ENCODE data around the gene MISP.

Gene MISP

DNA sequence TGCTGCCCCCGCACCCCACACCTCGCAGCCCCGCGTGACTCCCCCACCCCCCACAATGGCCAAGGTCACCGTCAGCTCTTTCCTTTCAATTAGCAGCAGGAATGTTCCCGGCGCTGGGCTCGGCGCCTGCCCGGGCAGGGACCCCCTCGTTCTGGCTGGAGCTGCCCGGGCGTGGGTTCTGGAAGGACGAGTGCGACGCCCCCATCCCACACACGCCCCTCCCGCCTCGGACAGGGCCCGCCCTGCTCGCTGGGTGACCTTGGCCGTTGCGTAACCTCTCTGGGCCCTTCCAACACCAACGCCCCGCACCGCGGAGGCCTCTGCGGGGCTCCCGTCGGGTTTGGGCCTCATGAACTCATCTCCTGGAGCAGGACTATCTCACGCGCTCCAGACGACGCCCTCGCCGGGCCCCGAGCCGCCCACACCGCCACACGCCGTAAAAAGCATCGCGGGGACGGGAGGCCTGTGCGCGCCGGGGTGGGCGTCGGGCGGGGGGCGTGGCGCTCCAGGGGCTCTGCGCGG is 31.9 kb upstream of the MISP start:
- ATAC-seq: no peak
- TF ChIP-seq ZFP30 (CRISPR knock-in tag; IDR thresholded peaks at IDR 0.05) (no peak), TCF4 (CRISPR knock-in tag; IDR thresholded peaks at IDR 0.05; ENCODE audit: borderline replicate concordance) (no peak), CSDC2 (CRISPR knock-in tag; IDR thresholded peaks at IDR 0.05) (no peak), ISL1 (CRISPR knock-in tag; IDR thresholded peaks at IDR 0.05) (no peak)

DNA sequence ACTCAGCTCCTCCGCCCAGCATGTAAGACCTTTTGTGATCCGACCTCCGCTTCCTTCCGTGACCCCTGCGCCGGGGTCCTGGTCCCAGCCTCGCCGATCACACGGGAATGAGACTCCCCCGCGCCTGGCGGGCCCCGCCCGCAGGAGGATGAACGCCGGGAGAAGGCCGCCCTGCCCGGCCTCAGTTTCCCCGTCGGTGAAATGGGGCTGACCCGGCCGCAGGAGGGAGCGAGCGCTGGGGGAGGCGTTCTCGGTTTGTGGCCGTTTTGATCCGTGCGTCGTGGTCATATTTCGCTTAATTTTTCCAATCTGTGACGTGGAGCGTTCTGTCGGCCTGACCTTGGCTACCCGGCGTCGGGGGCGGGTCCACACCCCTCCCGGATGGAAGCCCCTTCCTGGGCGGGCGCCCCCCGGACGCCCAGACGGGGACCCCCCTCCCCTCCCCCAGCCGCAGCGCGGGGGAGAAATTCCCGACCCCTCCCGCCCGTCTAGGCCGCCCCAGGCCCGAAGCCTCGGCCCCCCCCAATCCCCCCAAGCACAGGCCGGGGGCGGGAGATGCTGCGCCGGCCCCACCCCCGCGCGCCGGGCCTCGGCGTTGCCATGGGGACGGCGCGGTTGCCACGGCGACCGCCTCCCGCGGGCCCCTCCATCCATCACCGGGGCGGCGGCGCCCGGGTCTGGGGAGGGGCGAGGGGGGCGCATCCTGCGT is 31.1 kb upstream of the MISP start:
- TF ChIP-seq, protein P1, sequence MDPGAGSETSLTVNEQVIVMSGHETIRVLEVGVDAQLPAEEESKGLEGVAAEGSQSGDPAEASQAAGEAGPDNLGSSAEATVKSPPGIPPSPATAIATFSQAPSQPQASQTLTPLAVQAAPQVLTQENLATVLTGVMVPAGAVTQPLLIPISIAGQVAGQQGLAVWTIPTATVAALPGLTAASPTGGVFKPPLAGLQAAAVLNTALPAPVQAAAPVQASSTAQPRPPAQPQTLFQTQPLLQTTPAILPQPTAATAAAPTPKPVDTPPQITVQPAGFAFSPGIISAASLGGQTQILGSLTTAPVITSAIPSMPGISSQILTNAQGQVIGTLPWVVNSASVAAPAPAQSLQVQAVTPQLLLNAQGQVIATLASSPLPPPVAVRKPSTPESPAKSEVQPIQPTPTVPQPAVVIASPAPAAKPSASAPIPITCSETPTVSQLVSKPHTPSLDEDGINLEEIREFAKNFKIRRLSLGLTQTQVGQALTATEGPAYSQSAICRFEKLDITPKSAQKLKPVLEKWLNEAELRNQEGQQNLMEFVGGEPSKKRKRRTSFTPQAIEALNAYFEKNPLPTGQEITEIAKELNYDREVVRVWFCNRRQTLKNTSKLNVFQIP (CRISPR knock-in tag; IDR thresholded peaks at IDR 0.05; ENCODE audit: borderline replicate concordance, low read depth): no peak
- TF ChIP-seq GLIS3 (CRISPR knock-in tag; IDR thresholded peaks at IDR 0.05) (0 out of 2 replicates have a peak, but pooled peaks have one; percentile 10), ZNF70 (CRISPR knock-in tag; IDR thresholded peaks at IDR 0.05) (peak; percentile 100)
- TF ChIP-seq, protein P2, sequence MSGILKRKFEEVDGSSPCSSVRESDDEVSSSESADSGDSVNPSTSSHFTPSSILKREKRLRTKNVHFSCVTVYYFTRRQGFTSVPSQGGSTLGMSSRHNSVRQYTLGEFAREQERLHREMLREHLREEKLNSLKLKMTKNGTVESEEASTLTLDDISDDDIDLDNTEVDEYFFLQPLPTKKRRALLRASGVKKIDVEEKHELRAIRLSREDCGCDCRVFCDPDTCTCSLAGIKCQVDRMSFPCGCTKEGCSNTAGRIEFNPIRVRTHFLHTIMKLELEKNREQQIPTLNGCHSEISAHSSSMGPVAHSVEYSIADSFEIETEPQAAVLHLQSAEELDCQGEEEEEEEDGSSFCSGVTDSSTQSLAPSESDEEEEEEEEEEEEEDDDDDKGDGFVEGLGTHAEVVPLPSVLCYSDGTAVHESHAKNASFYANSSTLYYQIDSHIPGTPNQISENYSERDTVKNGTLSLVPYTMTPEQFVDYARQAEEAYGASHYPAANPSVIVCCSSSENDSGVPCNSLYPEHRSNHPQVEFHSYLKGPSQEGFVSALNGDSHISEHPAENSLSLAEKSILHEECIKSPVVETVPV (CRISPR knock-in tag; IDR thresholded peaks at IDR 0.05): no peak
- TF ChIP-seq, protein P3, sequence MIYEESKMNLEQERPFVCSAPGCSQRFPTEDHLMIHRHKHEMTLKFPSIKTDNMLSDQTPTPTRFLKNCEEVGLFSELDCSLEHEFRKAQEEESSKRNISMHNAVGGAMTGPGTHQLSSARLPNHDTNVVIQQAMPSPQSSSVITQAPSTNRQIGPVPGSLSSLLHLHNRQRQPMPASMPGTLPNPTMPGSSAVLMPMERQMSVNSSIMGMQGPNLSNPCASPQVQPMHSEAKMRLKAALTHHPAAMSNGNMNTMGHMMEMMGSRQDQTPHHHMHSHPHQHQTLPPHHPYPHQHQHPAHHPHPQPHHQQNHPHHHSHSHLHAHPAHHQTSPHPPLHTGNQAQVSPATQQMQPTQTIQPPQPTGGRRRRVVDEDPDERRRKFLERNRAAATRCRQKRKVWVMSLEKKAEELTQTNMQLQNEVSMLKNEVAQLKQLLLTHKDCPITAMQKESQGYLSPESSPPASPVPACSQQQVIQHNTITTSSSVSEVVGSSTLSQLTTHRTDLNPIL (CRISPR knock-in tag; IDR thresholded peaks at IDR 0.05; ENCODE audit: low read depth): no peak
- no peak for ATAC-seq

DNA sequence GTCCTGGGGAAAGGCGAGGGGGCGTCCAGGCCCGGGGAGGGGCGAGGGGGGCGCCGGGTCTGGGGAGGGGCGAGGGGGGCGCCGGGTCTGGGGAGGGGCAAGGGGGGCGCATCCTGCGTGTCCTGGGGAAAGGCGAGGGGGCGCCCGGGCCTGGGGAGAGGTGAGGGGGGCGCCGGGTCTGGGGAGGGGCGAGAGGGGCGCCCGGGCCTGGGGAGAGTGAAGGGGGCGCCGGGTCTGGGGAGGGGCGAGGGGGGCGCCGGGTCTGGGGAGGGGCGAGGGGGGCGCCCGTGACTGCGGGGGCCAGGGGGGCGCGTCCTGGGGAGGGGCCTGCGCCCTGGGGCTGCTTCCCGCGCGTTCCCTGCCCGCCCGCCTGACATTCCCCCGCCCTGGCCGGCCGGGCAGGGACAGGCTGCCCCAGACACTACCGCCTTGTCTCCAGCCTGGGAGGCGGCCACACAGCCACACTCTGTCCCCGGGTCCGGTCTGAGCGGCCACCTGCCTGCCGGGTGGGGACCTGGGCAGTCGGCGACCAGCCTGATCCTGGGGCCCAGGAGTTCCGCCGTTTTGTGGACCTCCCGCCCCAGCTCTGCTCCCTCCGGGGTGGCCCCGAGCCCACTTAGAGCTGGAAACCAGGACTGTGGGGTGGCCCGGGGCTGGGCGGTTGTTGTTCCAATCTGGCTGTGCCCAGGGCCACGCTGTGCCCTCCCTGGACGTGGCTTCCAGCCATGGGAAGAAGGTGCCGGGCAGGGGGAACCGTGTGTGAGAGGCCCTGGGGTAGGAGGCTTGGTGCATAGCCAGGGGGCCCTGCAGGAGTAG is 30.4 kb upstream of the MISP start:
- TF ChIP-seq ESRRG (CRISPR knock-in tag; IDR thresholded peaks at IDR 0.05): no peak
- TF ChIP-seq, protein P4, sequence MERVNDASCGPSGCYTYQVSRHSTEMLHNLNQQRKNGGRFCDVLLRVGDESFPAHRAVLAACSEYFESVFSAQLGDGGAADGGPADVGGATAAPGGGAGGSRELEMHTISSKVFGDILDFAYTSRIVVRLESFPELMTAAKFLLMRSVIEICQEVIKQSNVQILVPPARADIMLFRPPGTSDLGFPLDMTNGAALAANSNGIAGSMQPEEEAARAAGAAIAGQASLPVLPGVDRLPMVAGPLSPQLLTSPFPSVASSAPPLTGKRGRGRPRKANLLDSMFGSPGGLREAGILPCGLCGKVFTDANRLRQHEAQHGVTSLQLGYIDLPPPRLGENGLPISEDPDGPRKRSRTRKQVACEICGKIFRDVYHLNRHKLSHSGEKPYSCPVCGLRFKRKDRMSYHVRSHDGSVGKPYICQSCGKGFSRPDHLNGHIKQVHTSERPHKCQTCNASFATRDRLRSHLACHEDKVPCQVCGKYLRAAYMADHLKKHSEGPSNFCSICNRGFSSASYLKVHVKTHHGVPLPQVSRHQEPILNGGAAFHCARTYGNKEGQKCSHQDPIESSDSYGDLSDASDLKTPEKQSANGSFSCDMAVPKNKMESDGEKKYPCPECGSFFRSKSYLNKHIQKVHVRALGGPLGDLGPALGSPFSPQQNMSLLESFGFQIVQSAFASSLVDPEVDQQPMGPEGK (CRISPR knock-in tag; IDR thresholded peaks at IDR 0.05; ENCODE audit: borderline replicate concordance): no peak
- TF ChIP-seq SNAI2 (CRISPR knock-in tag; IDR thresholded peaks at IDR 0.05): no peak
- no peak for TF ChIP-seq CSDC2 (CRISPR knock-in tag; IDR thresholded peaks at IDR 0.05)
- TF ChIP-seq ISL1 (CRISPR knock-in tag; IDR thresholded peaks at IDR 0.05): no peak
- TF ChIP-seq, protein P2 (CRISPR knock-in tag; IDR thresholded peaks at IDR 0.05): no peak
- ATAC-seq: peak; percentile 69

DNA sequence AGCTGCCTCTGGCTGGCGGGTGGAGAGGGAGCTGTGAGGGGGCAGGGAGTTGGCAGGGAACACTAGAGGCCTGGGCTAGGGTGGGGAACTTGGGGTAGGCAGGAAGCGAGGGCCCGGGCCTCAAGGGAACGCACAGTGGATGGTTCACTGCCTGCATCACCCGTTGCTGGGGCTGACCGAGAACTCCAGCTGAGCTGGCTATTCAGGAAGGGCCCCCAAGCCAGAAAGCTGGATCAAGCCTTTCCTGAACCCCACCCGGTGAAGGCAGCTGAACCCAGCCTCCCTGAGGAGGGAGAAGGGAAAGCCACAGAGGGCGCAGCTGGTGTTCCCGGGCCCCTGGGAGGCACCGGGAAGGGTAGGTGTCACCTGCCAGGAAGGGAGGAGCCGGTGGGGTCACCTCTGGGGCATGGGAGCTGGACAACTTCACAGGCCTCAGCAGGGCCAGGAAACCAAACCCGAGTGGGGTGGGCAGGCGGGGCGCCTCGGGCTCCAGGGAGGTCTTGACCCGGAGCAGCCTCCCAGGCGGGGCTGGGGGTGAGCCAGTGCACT is 28.3 kb upstream of the MISP start:
- ATAC-seq: no peak
- TF ChIP-seq CSDC2 (CRISPR knock-in tag; IDR thresholded peaks at IDR 0.05) (no peak), OSR1 (CRISPR knock-in tag; IDR thresholded peaks at IDR 0.05) (no peak), BACH2 (CRISPR knock-in tag; IDR thresholded peaks at IDR 0.05; ENCODE audit: borderline replicate concordance) (no peak)
- TF ChIP-seq, protein P5, sequence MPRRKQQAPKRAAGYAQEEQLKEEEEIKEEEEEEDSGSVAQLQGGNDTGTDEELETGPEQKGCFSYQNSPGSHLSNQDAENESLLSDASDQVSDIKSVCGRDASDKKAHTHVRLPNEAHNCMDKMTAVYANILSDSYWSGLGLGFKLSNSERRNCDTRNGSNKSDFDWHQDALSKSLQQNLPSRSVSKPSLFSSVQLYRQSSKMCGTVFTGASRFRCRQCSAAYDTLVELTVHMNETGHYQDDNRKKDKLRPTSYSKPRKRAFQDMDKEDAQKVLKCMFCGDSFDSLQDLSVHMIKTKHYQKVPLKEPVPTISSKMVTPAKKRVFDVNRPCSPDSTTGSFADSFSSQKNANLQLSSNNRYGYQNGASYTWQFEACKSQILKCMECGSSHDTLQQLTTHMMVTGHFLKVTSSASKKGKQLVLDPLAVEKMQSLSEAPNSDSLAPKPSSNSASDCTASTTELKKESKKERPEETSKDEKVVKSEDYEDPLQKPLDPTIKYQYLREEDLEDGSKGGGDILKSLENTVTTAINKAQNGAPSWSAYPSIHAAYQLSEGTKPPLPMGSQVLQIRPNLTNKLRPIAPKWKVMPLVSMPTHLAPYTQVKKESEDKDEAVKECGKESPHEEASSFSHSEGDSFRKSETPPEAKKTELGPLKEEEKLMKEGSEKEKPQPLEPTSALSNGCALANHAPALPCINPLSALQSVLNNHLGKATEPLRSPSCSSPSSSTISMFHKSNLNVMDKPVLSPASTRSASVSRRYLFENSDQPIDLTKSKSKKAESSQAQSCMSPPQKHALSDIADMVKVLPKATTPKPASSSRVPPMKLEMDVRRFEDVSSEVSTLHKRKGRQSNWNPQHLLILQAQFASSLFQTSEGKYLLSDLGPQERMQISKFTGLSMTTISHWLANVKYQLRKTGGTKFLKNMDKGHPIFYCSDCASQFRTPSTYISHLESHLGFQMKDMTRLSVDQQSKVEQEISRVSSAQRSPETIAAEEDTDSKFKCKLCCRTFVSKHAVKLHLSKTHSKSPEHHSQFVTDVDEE (CRISPR knock-in tag; IDR thresholded peaks at IDR 0.05): no peak
